Measurements from ENCODE around the gene WFIKKN2. TPM values are rescaled to one million over a fixed set of nuclear protein-coding genes. Genes with fewer than 3 reads are reported as not detected.

WFIKKN2 gene
- total and polyA plus RNA-seq, 2 of the 8 experiments (the other 6 are each of a cell fraction or from before 2014, with no cell fraction given) = 0.07 to 0.30 TPM

DNA sequence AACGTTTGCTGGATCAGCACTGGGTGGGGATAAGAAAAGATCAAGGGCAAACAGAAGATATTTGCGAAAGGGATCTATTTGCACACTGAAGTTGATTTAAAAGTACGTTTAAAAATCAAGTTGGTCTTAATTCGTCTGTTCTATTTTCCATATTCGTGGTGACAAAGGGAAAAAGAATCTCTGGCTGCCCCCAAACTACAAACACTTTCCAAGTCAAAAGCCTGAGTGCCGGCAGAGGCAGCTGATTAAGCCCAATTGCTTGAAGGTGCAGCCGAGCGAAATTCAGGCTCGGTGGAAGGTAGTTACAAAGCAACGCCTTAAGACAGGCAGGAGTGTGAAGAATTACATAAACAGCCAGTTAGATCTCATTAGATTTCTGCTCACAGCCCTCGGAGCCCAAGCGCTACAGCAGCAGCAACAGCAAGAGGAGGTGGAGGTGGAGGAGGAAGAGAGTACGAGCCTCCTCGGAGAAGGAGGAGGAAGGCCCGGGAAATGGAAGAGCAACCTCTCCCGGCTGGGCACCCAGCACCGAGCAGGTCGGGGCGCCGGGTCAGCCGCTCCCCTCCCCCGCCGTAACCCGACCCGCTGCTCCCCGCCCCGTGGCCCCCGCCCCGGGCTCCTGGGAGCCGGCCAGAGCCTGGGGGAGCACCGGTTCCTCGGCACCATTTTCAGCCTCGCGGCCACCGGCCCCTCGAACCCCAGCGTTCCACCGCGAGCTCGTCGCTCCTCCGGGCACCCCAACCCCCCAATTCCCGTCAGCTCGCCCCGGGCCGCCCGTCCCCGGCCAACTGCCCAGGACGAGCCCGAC lies 29.9 kb downstream of the WFIKKN2 start (continued):
- TF ChIP-seq SP1 (IDR thresholded peaks at IDR 0.05; ENCODE audit: low read depth, low read length) (0 out of 2 replicates have a peak, but pooled peaks have one; percentile 9), CEBPB (IDR thresholded peaks at IDR 0.05; ENCODE audit: low read depth, low read length) (no peak), POLR2AphosphoS5 (IDR thresholded peaks at IDR 0.05; ENCODE audit: low read depth, low read length) (peak; percentile 79; the same call in 1 of the 2 replicates), TAF1 (IDR thresholded peaks at IDR 0.05; ENCODE audit: low read depth, low read length) (0 out of 2 replicates have a peak, but pooled peaks have one; percentile 22), MAFK (IDR thresholded peaks at IDR 0.05; ENCODE audit: low read depth, low read length) (no peak), KDM1A (IDR thresholded peaks at IDR 0.05; ENCODE audit: borderline replicate concordance, low read length) (no peak), TBP (IDR thresholded peaks at IDR 0.05; ENCODE audit: low read depth, low read length) (0 out of 2 replicates have a peak, but pooled peaks have one; percentile 9), GTF2F1 (IDR thresholded peaks at IDR 0.05; ENCODE audit: borderline replicate concordance, low read depth, low read length) (no peak), JUND (IDR thresholded peaks at IDR 0.05; ENCODE audit: low read length) (no peak), SIRT6 (IDR thresholded peaks at IDR 0.05; ENCODE audit: low read length) (no peak)

Measured in H1 (cell line).